Body of pancreas (tissue), 4 donors: ENCODE results near the gene ETV1. TPM values are rescaled to one million over a fixed set of nuclear protein-coding genes. Genes with fewer than 3 reads are reported as not detected.

Experiments used
- ATAC-seq: fragments of 150-250 bp; one replicate; pipeline ENCODE4 v1.9.1; 2016
- DNase-seq, 4 donors: peaks; one replicate each; pipeline ENCODE4 v3.0.0-alpha.2; 2019
- H3K27ac ChIP-seq, 4 donors: fragments of 200-600 bp; sonication (generic); 1 replicate in 3 of 4; 2 replicates in 1 of 4; pipeline versions ENCODE4 v1.5.1 to v1.6.1; 2016 to 2019; ENCODE audit warnings: mild to moderate bottlenecking in 1 of 4, mixed read lengths in 1 of 4, moderate library complexity in 1 of 4
- H3K27me3 ChIP-seq, 2 donors: fragments of 200-600 bp; sonication (generic); one replicate each; pipeline ENCODE4 v1.6.0; 2016; ENCODE audit warnings: mild to moderate bottlenecking in 1 of 2
- H3K36me3 ChIP-seq, 2 donors: fragments of 200-600 bp; sonication (generic); replicated peaks in 1 of 2; 2 replicates each; pipeline ENCODE4 v1.5.1; 2016; ENCODE audit warnings: low read depth in 2 of 2; ENCODE audit not compliant: insufficient read depth in 1 of 2
- H3K4me1 ChIP-seq: fragments of 200-600 bp; sonication (generic); one replicate; pipeline ENCODE4 v1.6.0; 2016
- H3K4me3 ChIP-seq, 2 donors: fragments of 200-600 bp; sonication (generic); 1 replicate in 1 of 2; 2 replicates in 1 of 2; pipeline ENCODE4 v1.5.1; 2016 to 2019
- H3K9me3 ChIP-seq, 3 donors: fragments of 200-600 bp; sonication (generic); 1 replicate in 2 of 3; 2 replicates in 1 of 3; pipeline ENCODE4 v1.5.1; 2016
- CTCF ChIP-seq, 7 experiments: fragments of 450-650 bp in 4 of 7; fragments of 200-600 bp in 3 of 7; sonication (generic) in 3 of 7; IDR thresholded peaks; one replicate each; pipeline ENCODE4 v1.5.1; 2016 to 2019; ENCODE audit warnings: antibody characterized with exemption in 7 of 7
- POLR2A ChIP-seq, 3 donors: fragments of 450-650 bp; IDR thresholded peaks; one replicate each; pipeline ENCODE4 v1.6.1; 2016; ENCODE audit warnings: antibody characterized with exemption in 3 of 3, mild to moderate bottlenecking in 2 of 3
- WGBS, 2 donors: methylation state at CpG; one replicate each; pipeline ENCODE4 v1.1.5; 2017; 5-methylcytosine and 5-hydroxymethylcytosine counted together
- intact Hi-C: fragments of 100-400 bp; cut with DNase I; formaldehyde crosslinking; loops from one replicate; pipeline ENCODE4 v1.15.1; 2023
- total RNA-seq, 2 donors: library from RNA; depleted of rRNA; stranded (reverse); fragments of >200 nt; gene quantifications; one replicate each; pipeline ENCODE4 v1.1.0, GENCODE V29; 2016

ETV1 gene
- total RNA-seq, 2 donors from 2014 or later: 2.6 TPM

GRCh38 chr7:13988731-13989125 is 738 bp downstream of the ETV1 start:
- no peak for ATAC-seq

GRCh38 chr7:13988065-13988464 is 1.4 kb downstream of the ETV1 start:
- intact Hi-C loops: no loop called here
- TF ChIP-seq CTCF (IDR thresholded peaks at IDR 0.05) (no peak), POLR2A (IDR thresholded peaks at IDR 0.05) (no peak)
- WGBS, 2 donors: 13 to 19% methylated on average over 8 of the region's 8 CpGs
- H3K9me3 ChIP-seq: no peaks in the 10 kb centered on the region
- H3K36me3 ChIP-seq: no peaks in the 10 kb centered on the region
- peaks cover 11% of the 10 kb centered on the region for H3K4me1 ChIP-seq
- DNase-seq (no peak), ATAC-seq (no peak)
- H3K27me3 ChIP-seq: no peaks in the 10 kb centered on the region
- H3K27ac ChIP-seq: peak overlapping the region in 1 of 4 donors; percentile 46
- no peak overlapping the region for H3K4me3 ChIP-seq

More at GRCh38 chr7:13988731-13989125, 738 bp downstream of the ETV1 start:
- no peak for DNase-seq
- Histone ChIP-seq H3K27ac (peak overlapping the region in 3 of 4 donors; percentile 65 to 85 (median 83)), H3K9me3 (no peaks in the 10 kb centered on the region), H3K36me3 (no peaks in the 10 kb centered on the region), H3K27me3 (no peaks in the 10 kb centered on the region), H3K4me3 (peak overlapping the region; percentile 35 to 50), H3K4me1 (peaks cover 11% of the 10 kb centered on the region)
- WGBS, 2 donors: 1 to 3% methylated on average over 5 of the region's 5 CpGs
- TF ChIP-seq CTCF (IDR thresholded peaks at IDR 0.05) (no peak), POLR2A (IDR thresholded peaks at IDR 0.05) (peak in 1 of 3 donors; percentile 2)
- intact Hi-C loops: no loop called here

- WGBS, 2 donors: 31 to 39% methylated on average over 1 of the region's 1 CpG
Measured at GRCh38 chr7:13987395-13987794, 2.1 kb downstream of the ETV1 start.

DNA sequence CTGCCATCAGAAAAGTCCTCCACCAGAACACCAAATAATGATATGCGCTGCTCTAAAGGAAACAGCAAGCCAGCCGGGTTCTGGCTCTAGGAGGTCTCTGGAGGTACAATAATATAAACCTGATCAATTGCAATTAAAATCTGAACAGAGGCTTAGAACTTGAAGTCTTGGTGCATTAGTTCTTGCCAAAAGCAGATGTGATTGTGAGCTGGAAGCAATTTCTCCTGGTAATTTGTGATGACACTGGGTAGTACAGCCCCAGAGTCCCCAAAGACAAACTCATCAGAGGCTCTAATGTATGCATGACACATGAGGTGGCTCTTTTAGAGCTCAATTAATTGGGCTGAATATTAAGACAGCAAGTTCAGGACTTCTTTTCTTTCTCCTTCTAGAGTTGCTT is 3.3 kb downstream of the ETV1 start:
- no peak for TF ChIP-seq POLR2A (IDR thresholded peaks at IDR 0.05)
- H3K4me3 ChIP-seq: no peak overlapping the region
- peaks cover 11% of the 10 kb centered on the region for H3K4me1 ChIP-seq
- ATAC-seq: no peak
- WGBS, 2 donors: 69 to 71% methylated on average over 2 of the region's 2 CpGs
- intact Hi-C loops: no loop called here
- DNase-seq: no peak
- no peaks in the 10 kb centered on the region for H3K36me3 ChIP-seq
- no peak overlapping the region for H3K27ac ChIP-seq
- no peaks in the 10 kb centered on the region for H3K9me3 ChIP-seq
- no peaks in the 10 kb centered on the region for H3K27me3 ChIP-seq

More at GRCh38 chr7:13987395-13987794, 2.1 kb downstream of the ETV1 start:
- ATAC-seq (no peak), DNase-seq (no peak)
- no peaks in the 10 kb centered on the region for H3K27me3 ChIP-seq
- H3K36me3 ChIP-seq: no peaks in the 10 kb centered on the region
- no peaks in the 10 kb centered on the region for H3K9me3 ChIP-seq
- no peak overlapping the region for H3K4me3 ChIP-seq
- H3K27ac ChIP-seq: no peak overlapping the region
- peaks cover 11% of the 10 kb centered on the region for H3K4me1 ChIP-seq
- TF ChIP-seq POLR2A (IDR thresholded peaks at IDR 0.05): no peak
- no peak for TF ChIP-seq CTCF (IDR thresholded peaks at IDR 0.05)
- intact Hi-C loops: no loop called here

DNA sequence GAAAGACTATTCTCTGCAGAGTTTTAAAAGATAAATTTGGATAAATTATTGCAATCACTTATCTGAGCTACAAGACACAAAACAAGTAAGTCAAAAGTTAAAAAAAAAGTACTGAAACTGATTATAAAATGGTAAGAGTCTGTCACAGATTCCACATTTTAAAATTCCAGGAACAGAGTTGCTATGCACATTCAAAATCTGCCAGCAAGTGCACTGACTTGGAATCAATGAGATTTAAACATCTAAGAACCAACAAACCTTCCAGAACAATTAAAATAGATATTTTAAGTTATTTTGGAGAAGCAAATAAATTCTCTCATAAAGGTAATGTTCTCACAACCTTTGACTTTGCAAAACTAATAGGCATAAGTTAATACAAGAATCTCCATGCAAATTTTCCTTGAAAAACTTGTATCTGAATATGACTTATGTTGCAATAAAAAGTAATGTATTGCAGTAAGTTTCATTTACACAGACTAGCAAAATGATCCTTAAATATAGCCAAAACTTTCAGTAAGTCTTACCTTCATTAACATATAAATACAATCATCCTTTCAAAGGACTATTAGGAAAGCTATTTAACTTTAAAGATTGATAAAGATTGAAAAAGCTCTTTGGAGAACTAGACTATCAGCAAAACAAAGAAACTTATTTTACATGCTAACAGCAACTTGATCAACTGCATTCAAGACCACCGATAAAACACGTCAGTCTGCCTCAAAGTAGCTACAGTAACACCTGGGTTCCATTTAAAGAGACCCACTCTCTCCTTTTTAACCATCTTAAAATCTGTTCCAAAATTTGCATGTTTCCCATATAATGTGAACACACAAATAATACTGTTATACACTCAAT is 4.4 kb downstream of the ETV1 start:
- ATAC-seq (no peak), DNase-seq (no peak)
- H3K4me3 ChIP-seq: no peak overlapping the region
- no peaks in the 10 kb centered on the region for H3K27me3 ChIP-seq
- WGBS, 2 donors: 60 to 62% methylated on average over 2 of the region's 2 CpGs
- H3K4me1 ChIP-seq: peaks cover 16% of the 10 kb centered on the region
- TF ChIP-seq POLR2A (IDR thresholded peaks at IDR 0.05) (no peak), CTCF (IDR thresholded peaks at IDR 0.05) (no peak)
- H3K36me3 ChIP-seq: no peaks in the 10 kb centered on the region
- H3K27ac ChIP-seq: no peak overlapping the region
- no peaks in the 10 kb centered on the region for H3K9me3 ChIP-seq
- intact Hi-C loops: no loop called here
